ENCODE measurements around the gene LSM14A. TPM values are rescaled to one million over a fixed set of nuclear protein-coding genes. Genes with fewer than 3 reads are reported as not detected.
"Not testable (repeated sequence)": the region's sequence is repeated elsewhere in the genome, so short reads cannot be mapped to it uniquely, and the experiment has no call there.

LSM14A gene
- total and polyA plus RNA-seq, 2 of the 8 experiments (the other 6 are each of a cell fraction or from before 2014, with no cell fraction given): 117 to 195 TPM

- H3K18ac ChIP-seq (ENCODE audit: extremely low read depth, low read length); H2AK5ac ChIP-seq (ENCODE audit: low read depth, low read length); H3K23ac ChIP-seq (ENCODE audit: insufficient read length); H3K56ac ChIP-seq (replicated peaks; ENCODE audit: insufficient read length, low read depth, low read length); H2BK20ac ChIP-seq (ENCODE audit: low read length); DNase-seq (ENCODE audit: low read depth in 1 of 2, low spot score in 2 of 2); H2AFZ ChIP-seq (ENCODE audit: low read length); H3K27me3 ChIP-seq (replicated peaks in 1 of 4; ENCODE audit: control insufficient read depth in 3 of 4, extremely low read depth in 1 of 4, insufficient read depth in 3 of 4, low read length in 3 of 4); H3K79me1 ChIP-seq (ENCODE audit: low read depth, low read length); H2BK12ac ChIP-seq (ENCODE audit: low read depth, low read length); H4K91ac ChIP-seq (replicated peaks; ENCODE audit: insufficient read length, low read length); H3K4me3 ChIP-seq (ENCODE audit: extremely low read depth in 1 of 4, insufficient read depth in 2 of 4, low read depth in 3 of 4, low read length in 4 of 4); H3K14ac ChIP-seq (ENCODE audit: insufficient read length); H2BK5ac ChIP-seq (ENCODE audit: low read depth, low read length); H3K36me3 ChIP-seq (ENCODE audit: control insufficient read depth in 2 of 4, insufficient read depth in 4 of 4, low read length in 3 of 4); H3K9me3 ChIP-seq (ENCODE audit: insufficient read depth in 2 of 2, low read depth in 1 of 2, low read length in 1 of 2); H3K4me1 ChIP-seq (replicated peaks in 1 of 4; ENCODE audit: control insufficient read depth in 3 of 4, insufficient read depth in 4 of 4, low read length in 3 of 4); H4K8ac ChIP-seq (ENCODE audit: extremely low read depth, insufficient read depth, low read length); H2BK15ac ChIP-seq (ENCODE audit: low read length); H3K27ac ChIP-seq (ENCODE audit: low read depth, low read length); H3K4me2 ChIP-seq (ENCODE audit: insufficient read depth in 1 of 2, low read depth in 2 of 2, low read length in 2 of 2); H3K9ac ChIP-seq (replicated peaks in 1 of 4; ENCODE audit: extremely low read depth in 1 of 4, low read depth in 3 of 4, low read length in 3 of 4); H3K4ac ChIP-seq (replicated peaks; ENCODE audit: insufficient read length, low read depth, low read length); H2BK120ac ChIP-seq (replicated peaks; ENCODE audit: low read depth, low read length); H4K20me1 ChIP-seq (replicated peaks in 1 of 2; ENCODE audit: control insufficient read depth in 1 of 2, insufficient read depth in 2 of 2, low read length in 2 of 2); CTCF ChIA-PET (ENCODE audit: partially characterized antibody); FAIRE-seq; H4K5ac ChIP-seq (ENCODE audit: insufficient read length, low read depth, low read length): not testable (repeated sequence)
- Histone ChIP-seq H3K79me2 (ENCODE audit: control insufficient read depth in 1 of 2, insufficient read depth in 2 of 2, low read length in 2 of 2) (peaks cover 3 to 19% of the 10 kb centered on the region in 2 experiments), H3K23me2 (ENCODE audit: low read depth, low read length) (peaks cover 11% of the 10 kb centered on the region)
- POLR2A ChIA-PET (ENCODE audit: partially characterized antibody): interaction anchor here (1.5 to 2.3 kb wide), 2 partner anchors 16 to 33 kb away, joined by 4 to 12 read pairs; no protein-coding TSS in a partner anchor
- WGBS, 2 experiments (ENCODE audit: extremely low coverage in 1 of 2, insufficient coverage in 1 of 2, insufficient read length in 1 of 2, insufficient replicate concordance in 2 of 2, low coverage in 1 of 2, low lambda C conversion rate in 2 of 2, missing lambda C conversion rate in 1 of 2): 94% methylated on average over 12 of the region's 12 CpGs; no CpG with 5 or more reads in 1 of the 2 experiments
Measured at GRCh38 chr19:34169475-34170199, 2.7 kb upstream of the LSM14A start.
